ENCODE results near the gene SLCO2A1.
A peak's percentile ranks its signal among the peaks of the same experiment; 100 is the strongest.

SLCO2A1 gene

DNA sequence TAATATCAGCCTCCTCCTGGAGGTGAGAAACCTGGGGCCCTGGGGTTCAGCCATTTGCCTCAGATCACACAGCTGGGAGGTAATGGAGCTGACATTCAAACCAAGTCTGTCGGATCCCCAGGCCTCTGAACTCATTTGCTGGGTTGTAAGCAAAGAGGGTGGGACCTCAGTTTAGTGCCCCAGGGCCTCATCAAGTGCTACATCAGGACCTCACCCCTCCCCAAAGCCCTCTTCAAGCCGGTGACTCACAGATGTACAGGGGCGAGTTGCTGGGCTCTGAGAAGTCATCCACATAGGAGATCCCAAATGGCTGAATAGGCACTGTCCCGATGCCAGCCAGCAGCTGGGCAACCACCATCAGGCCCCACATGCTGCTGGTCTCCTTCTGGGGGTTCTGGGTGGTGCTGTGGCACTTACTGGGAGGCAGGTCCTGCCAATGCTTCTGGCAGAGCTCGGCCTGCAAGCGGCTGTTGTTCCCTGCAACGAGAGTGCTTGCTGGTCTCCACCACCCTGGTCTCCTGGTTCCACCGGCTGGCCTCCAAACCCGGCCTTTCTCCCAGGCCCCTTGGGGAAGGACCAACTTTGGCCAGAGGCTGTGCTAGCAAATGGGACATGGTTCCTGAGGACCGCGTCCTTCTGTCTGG, 74.9 kb downstream of the SLCO2A1 start:
- H3K4me1 ChIP-seq (ENCODE audit: insufficient read depth, insufficient read length) = peaks cover 15% of the 10 kb centered on the region
- no peak overlapping the region for H3K9ac ChIP-seq (ENCODE audit: insufficient read length, low read depth)
- H3K9me3 ChIP-seq (ENCODE audit: insufficient read depth, low read length) = peaks cover 19% of the 10 kb centered on the region; the same call in 1 of the 2 replicates
- H3K4me3 ChIP-seq (ENCODE audit: insufficient read length, low read depth) = no peak overlapping the region
- no peak for DNase-seq (ENCODE audit: low read depth, low spot score)
- H3K27me3 ChIP-seq (ENCODE audit: insufficient read depth, insufficient read length) = peaks cover 23% of the 10 kb centered on the region
- TF ChIP-seq YY1 (IDR thresholded peaks at IDR 0.05; ENCODE audit: insufficient read depth, insufficient read length) (no peak), ZNF274 (IDR thresholded peaks at IDR 0.05; ENCODE audit: low read depth, low read length) (no peak), SUZ12 (IDR thresholded peaks at IDR 0.05; ENCODE audit: extremely low read depth, insufficient read depth, insufficient read length) (no peak)
- no peaks in the 10 kb centered on the region for H3K36me3 ChIP-seq (ENCODE audit: insufficient read depth, insufficient read length, low read length)

GRCh38 chr3:133953297-133953696, 76.4 kb downstream of the SLCO2A1 start:
- peaks cover 19% of the 10 kb centered on the region; the same call in 1 of the 2 replicates for H3K9me3 ChIP-seq (ENCODE audit: insufficient read depth, low read length)
- peaks cover 23% of the 10 kb centered on the region for H3K27me3 ChIP-seq (ENCODE audit: insufficient read depth, insufficient read length)
- H3K4me3 ChIP-seq (ENCODE audit: insufficient read length, low read depth) = no peak overlapping the region
- H3K36me3 ChIP-seq (ENCODE audit: insufficient read depth, insufficient read length, low read length) = no peaks in the 10 kb centered on the region
- DNase-seq (ENCODE audit: low read depth, low spot score) = no peak
- no peak overlapping the region for H3K9ac ChIP-seq (ENCODE audit: insufficient read length, low read depth)
- TF ChIP-seq ZNF274 (IDR thresholded peaks at IDR 0.05; ENCODE audit: low read depth, low read length) (no peak), SUZ12 (IDR thresholded peaks at IDR 0.05; ENCODE audit: extremely low read depth, insufficient read depth, insufficient read length) (no peak), YY1 (IDR thresholded peaks at IDR 0.05; ENCODE audit: insufficient read depth, insufficient read length) (no peak)
- H3K4me1 ChIP-seq (ENCODE audit: insufficient read depth, insufficient read length) = peaks cover 24% of the 10 kb centered on the region

DNA sequence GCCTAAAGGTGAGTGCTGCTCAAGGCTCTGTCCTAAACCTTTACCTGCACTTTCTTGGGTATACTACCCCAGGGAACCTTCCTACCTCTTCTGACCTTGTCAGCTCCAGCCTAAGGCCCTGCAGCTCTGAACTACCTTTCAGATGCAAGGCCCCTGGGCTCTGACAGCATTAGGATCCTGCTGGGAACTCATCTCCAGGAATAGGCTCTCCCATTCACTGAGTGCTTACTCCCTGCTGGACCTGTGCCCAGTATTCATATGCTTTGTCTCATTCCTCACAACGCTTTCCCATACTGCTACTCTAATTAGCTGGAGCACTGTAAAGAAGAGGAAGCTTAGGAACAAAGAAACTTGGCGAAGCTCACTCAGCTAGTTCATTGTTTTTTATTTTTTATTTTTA, 80.3 kb downstream of the SLCO2A1 start:
- H3K27me3 ChIP-seq (ENCODE audit: insufficient read depth, insufficient read length) = peaks cover 41% of the 10 kb centered on the region
- no peaks in the 10 kb centered on the region for H3K36me3 ChIP-seq (ENCODE audit: insufficient read depth, insufficient read length, low read length)
- TF ChIP-seq ZNF274 (IDR thresholded peaks at IDR 0.05; ENCODE audit: low read depth, low read length) (no peak), YY1 (IDR thresholded peaks at IDR 0.05; ENCODE audit: insufficient read depth, insufficient read length) (no peak), SUZ12 (IDR thresholded peaks at IDR 0.05; ENCODE audit: extremely low read depth, insufficient read depth, insufficient read length) (no peak)
- H3K9ac ChIP-seq (ENCODE audit: insufficient read length, low read depth) = no peak overlapping the region
- peaks cover 19% of the 10 kb centered on the region; the same call in 1 of the 2 replicates for H3K9me3 ChIP-seq (ENCODE audit: insufficient read depth, low read length)
- H3K4me3 ChIP-seq (ENCODE audit: insufficient read length, low read depth) = no peak overlapping the region
- DNase-seq (ENCODE audit: low read depth, low spot score) = peak; percentile 87
- H3K4me1 ChIP-seq (ENCODE audit: insufficient read depth, insufficient read length) = peaks cover 15% of the 10 kb centered on the region

DNA sequence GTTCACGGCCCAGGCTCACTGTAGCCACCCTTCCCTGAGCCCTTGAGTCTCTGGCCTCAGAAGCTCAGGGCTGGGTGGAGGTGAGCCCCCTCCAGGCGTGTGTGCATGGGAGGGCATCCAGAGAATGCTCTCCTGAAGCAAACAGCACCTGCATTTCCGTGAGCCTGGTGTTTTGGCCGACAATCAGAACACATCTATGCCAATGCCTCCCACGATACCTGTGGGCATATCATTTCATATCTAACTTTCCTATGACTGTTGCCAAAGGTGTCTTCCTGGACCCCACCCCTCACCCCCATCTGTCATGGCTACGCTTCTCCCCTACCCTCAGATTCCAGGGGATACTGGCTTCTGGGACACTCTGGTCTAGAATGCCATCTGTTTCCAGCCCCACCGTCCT, 80.7 kb downstream of the SLCO2A1 start:
- Histone ChIP-seq H3K4me1 (ENCODE audit: insufficient read depth, insufficient read length) (peaks cover 14% of the 10 kb centered on the region), H3K9ac (ENCODE audit: insufficient read length, low read depth) (no peak overlapping the region), H3K4me3 (ENCODE audit: insufficient read length, low read depth) (no peak overlapping the region), H3K36me3 (ENCODE audit: insufficient read depth, insufficient read length, low read length) (no peaks in the 10 kb centered on the region), H3K27me3 (ENCODE audit: insufficient read depth, insufficient read length) (peaks cover 41% of the 10 kb centered on the region), H3K9me3 (ENCODE audit: insufficient read depth, low read length) (peaks cover 19% of the 10 kb centered on the region; the same call in 1 of the 2 replicates)
- DNase-seq (ENCODE audit: low read depth, low spot score) = no peak
- TF ChIP-seq ZNF274 (IDR thresholded peaks at IDR 0.05; ENCODE audit: low read depth, low read length) (no peak), YY1 (IDR thresholded peaks at IDR 0.05; ENCODE audit: insufficient read depth, insufficient read length) (no peak), SUZ12 (IDR thresholded peaks at IDR 0.05; ENCODE audit: extremely low read depth, insufficient read depth, insufficient read length) (no peak)

GRCh38 chr3:133948131-133948810, 81.5 kb downstream of the SLCO2A1 start:
- Histone ChIP-seq H3K4me1 (ENCODE audit: insufficient read depth, insufficient read length) (peaks cover 17% of the 10 kb centered on the region), H3K9ac (ENCODE audit: insufficient read length, low read depth) (no peak overlapping the region), H3K27me3 (ENCODE audit: insufficient read depth, insufficient read length) (peaks cover 41% of the 10 kb centered on the region), H3K9me3 (ENCODE audit: insufficient read depth, low read length) (peaks cover 19% of the 10 kb centered on the region; the same call in 1 of the 2 replicates), H3K36me3 (ENCODE audit: insufficient read depth, insufficient read length, low read length) (no peaks in the 10 kb centered on the region), H3K4me3 (ENCODE audit: insufficient read length, low read depth) (no peak overlapping the region)
- no peak for DNase-seq (ENCODE audit: low read depth, low spot score)
- no peak for TF ChIP-seq SUZ12 (IDR thresholded peaks at IDR 0.05; ENCODE audit: extremely low read depth, insufficient read depth, insufficient read length)
- no peak for TF ChIP-seq ZNF274 (IDR thresholded peaks at IDR 0.05; ENCODE audit: low read depth, low read length)
- no peak for TF ChIP-seq YY1 (IDR thresholded peaks at IDR 0.05; ENCODE audit: insufficient read depth, insufficient read length)

DNA sequence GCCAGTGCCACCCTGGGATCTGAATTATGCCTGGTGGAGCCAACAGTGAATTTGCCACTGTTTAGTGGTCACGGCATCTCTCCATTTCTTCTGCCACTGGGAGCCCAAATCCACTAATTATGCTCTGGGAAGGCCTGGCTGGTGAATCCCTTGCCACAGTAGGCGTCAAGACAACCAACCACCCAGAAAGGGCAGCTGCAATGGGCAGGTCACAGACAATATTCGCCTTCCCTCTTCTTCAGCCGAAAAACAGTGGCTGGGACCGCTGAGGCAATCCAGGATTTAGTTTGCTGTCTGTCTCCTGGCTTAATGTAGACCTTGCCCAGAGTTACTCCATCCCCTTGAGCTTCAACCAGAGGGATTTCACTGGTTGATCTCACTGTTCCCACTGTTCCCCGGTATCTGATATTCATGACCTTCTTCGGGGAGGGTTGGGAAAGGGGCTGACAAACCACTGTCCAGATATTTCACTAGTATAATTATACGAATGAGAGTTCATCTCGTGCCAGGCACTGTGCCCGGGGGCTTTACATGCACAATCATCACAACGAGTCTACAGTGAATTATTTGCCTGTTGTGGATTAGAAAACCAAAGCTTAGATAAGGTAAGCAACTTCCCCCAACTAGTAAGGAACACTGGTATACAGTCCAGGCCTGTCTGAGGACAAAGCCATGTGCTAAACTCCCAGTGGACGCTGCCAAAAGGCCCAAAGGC, 84.2 kb downstream of the SLCO2A1 start:
- no peak overlapping the region for H3K9ac ChIP-seq (ENCODE audit: insufficient read length, low read depth)
- H3K4me3 ChIP-seq (ENCODE audit: insufficient read length, low read depth) = no peak overlapping the region
- peaks cover 26% of the 10 kb centered on the region for H3K4me1 ChIP-seq (ENCODE audit: insufficient read depth, insufficient read length)
- TF ChIP-seq ZNF274 (IDR thresholded peaks at IDR 0.05; ENCODE audit: low read depth, low read length) = no peak
- no peak for TF ChIP-seq SUZ12 (IDR thresholded peaks at IDR 0.05; ENCODE audit: extremely low read depth, insufficient read depth, insufficient read length)
- no peak for TF ChIP-seq YY1 (IDR thresholded peaks at IDR 0.05; ENCODE audit: insufficient read depth, insufficient read length)
- no peaks in the 10 kb centered on the region for H3K36me3 ChIP-seq (ENCODE audit: insufficient read depth, insufficient read length, low read length)
- H3K9me3 ChIP-seq (ENCODE audit: insufficient read depth, low read length) = no peaks in the 10 kb centered on the region
- DNase-seq (ENCODE audit: low read depth, low spot score) = no peak
- H3K27me3 ChIP-seq (ENCODE audit: insufficient read depth, insufficient read length) = peaks cover 21% of the 10 kb centered on the region

Data from NT2/D1 (cell line).